SW480 (cell line): ENCODE results near the gene KCNQ1.
"Not testable (repeated sequence)": the region's sequence is repeated elsewhere in the genome, so short reads cannot be mapped to it uniquely, and the experiment has no call there.

Experiments used
- DNase-seq: peaks from one replicate; pipeline ENCODE4 v3.0.0-alpha.2; 2016; ENCODE audit warnings: low spot score

KCNQ1 gene

GRCh38 chr11:2472428-2473186 lies 27.8 kb downstream of the KCNQ1 start:
- DNase-seq: no peak

DNA sequence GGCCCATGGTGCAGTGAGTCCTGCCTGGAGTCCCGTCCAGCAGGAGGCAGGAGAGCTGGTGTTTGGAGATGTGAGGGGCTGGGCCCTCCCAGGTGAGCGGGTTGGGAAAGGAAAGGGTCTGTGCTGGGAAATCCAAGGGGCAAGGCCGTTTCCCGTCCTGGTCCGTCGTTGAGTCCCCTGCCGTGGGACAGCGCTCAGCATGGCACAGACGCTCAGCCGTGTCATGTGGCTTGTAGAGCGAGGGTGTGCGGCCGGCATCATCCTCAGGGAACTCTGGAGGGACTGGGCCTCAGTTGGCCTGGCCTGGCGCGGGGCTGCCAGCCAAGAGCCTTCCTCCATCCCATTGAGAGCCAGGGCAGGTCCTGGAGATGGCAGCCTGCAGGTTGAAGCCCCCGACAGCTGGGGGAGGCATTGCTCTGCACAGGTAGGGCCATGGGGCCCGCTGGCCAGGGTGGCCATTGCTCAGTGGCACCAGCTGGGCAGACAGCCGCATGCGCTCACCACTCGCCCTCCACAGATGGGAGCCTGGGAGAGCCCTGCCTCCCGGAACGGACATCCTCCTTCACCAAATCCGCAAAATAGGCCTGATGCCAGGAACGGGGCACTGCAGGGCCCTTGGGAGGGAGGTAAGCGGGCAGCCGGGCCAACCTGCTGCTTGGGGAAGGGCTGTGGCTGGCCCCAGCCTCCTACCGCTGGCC lies 28.7 kb downstream of the KCNQ1 start:
- no peak for DNase-seq

- peak; percentile 52 for DNase-seq
Measured at GRCh38 chr11:2474059-2474901, 29.5 kb downstream of the KCNQ1 start.

GRCh38 chr11:2475136-2475918 lies 30.5 kb downstream of the KCNQ1 start:
- no peak for DNase-seq

DNA sequence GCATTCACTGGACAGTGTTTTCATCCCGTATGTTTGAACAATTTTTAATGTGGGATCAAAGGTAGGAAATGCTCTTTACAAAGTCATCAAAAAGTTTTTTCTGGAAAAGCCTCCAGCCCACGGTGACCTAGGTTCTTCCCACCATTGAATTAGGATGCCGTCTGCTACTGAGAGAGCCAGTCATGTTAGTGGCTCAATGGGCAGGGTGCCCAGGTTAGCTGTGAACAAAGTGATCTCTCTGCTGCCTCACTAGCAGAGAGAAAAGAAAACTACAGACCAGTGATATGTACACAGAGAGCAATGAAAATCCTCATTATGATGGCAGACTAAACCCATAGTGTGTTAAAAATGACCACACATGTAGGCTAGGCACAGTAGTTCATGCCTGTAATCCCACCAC lies 32.4 kb downstream of the KCNQ1 start:
- no peak for DNase-seq

- no peak for DNase-seq
Measured at GRCh38 chr11:2477936-2478335, 33.1 kb downstream of the KCNQ1 start.

- DNase-seq: not testable (repeated sequence)
Measured at GRCh38 chr11:2480067-2480873, 35.5 kb downstream of the KCNQ1 start.

- no peak for DNase-seq
Measured at GRCh38 chr11:2480874-2481220, 36.0 kb downstream of the KCNQ1 start.

GRCh38 chr11:2481253-2481652 lies 36.4 kb downstream of the KCNQ1 start:
- DNase-seq: no peak

GRCh38 chr11:2482204-2482603 lies 37.4 kb downstream of the KCNQ1 start:
- no peak for DNase-seq

DNA sequence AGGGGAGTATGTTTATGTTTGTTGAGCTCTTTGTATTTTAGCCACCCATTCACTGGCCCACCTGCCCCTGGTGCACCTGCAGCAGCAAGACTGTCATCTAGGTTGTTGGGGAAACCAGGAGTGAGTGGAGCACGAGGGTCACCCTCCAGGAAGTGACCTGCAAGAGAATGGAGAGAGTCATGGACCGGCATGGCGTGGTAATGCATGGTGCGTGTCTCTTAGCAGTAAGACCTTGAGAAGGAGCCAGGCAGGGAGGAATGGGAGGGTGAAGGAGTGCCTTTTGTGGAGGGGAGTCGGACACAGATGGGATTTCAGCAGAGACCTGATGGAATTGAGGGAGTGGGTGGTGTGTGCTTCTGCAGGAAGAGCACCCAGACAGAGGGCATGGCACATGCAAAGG lies 37.9 kb downstream of the KCNQ1 start:
- DNase-seq: no peak

DNA sequence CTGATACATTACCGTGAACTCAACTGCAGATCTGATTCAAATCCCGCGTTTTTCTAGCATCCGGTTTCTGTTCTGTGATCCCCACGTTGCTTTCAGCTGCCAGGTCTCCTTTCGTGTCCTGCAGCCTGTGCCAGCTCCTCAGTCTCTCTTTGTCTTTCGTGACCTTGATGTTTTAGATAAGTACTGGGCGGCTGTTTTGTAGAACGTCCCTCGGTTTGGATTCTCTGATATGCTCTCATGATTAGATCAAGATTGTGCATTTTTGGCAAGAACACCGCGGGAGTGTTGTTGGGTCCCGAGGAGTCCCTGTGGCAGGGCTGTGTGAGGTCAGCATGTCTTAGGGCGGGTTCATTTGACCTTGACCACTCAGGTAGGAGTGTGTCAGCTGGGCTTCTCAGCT lies 38.6 kb downstream of the KCNQ1 start:
- DNase-seq: no peak

GRCh38 chr11:2484576-2485125 lies 39.8 kb downstream of the KCNQ1 start:
- no peak for DNase-seq

- DNase-seq: no peak
Measured at GRCh38 chr11:2488004-2488403, 43.2 kb downstream of the KCNQ1 start.

GRCh38 chr11:2489083-2489482 lies 44.3 kb downstream of the KCNQ1 start:
- DNase-seq: no peak

- not testable (repeated sequence) for DNase-seq
Measured at GRCh38 chr11:2497951-2498350, 53.1 kb downstream of the KCNQ1 start.

DNA sequence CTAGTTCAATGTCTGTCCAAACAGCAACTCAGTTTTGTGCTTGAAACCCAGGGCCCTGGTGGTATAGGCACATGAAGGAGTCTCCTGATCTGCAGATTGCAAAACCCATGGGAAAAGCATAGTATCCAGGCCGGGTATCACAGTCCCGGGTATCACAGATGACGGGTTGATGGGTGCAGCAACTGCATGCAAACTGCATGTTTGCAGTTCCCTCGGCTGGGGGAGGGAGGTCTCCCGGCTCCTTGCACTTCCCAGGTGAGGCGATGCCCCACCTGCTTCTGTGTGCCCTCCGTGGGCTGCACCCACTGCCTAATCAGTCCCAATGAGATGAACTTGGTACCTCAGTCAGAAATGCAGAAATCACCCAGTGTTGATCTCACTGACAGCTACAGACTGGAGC lies 53.9 kb downstream of the KCNQ1 start:
- DNase-seq: no peak

- no peak for DNase-seq
Measured at GRCh38 chr11:2507212-2507901, 62.5 kb downstream of the KCNQ1 start.

DNA sequence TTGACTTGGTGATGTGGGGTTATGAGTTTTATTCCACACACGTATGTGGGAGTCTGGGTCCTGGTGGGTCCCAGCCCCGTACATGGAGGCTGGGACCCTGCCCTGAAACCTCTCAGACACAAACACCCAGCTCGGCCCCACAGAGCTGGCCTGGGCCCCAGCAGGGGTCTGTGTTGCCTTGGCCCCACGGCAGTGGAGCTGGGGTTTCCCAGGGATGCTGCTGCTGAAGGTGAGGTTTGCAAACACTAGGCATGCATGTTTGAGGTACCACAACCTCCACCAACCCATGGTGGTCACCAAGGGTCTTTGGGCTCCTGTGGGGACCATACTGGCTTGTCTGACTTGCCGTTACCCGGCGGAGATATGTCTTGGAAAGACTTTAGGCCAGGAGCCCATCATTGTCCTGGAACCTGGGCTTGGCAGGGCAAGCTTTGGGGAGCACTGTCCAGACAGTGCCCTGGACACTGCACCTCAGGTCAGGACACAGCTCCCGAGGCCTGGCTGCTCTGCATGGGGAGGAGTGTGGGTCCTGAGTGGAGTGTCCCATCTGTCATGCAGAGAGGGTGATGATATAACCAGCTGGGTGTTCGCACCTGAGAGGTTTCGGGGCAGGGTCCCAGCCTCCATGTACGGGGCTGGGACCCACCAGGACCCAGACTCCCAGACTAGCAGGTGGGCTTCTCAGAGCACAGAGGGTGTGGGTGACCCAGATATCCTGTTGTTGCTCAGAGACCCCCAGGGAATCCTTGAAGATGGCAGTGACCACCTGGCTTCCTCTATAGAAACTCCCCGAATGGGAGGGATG lies 63.3 kb downstream of the KCNQ1 start:
- DNase-seq: no peak
